Fibroblast of mammary gland (primary cell): Measurements from ENCODE around the gene PCBD2.
"Not testable (repeated sequence)": the region's sequence is repeated elsewhere in the genome, so short reads cannot be mapped to it uniquely, and the experiment has no call there.

Experiments
- DNase-seq: peaks from one replicate; pipeline ENCODE4 v3.0.0-alpha.2; 2010; ENCODE audit warnings: low read depth
- H3K4me3 ChIP-seq: 2 replicates; pipeline ENCODE4 v1.5.1; 2011; ENCODE audit warnings: low read depth, mild to moderate bottlenecking, low read length, moderate library complexity; ENCODE audit not compliant: control insufficient read depth
- TF ChIP-seq, protein P1 (sequence below): conservative IDR thresholded peaks from 2 replicates; pipeline ENCODE4 v1.5.1; 2011; ENCODE audit warnings: low read depth, low read length, inconsistent platforms; ENCODE audit not compliant: control insufficient read depth, insufficient read depth

PCBD2 gene

DNA sequence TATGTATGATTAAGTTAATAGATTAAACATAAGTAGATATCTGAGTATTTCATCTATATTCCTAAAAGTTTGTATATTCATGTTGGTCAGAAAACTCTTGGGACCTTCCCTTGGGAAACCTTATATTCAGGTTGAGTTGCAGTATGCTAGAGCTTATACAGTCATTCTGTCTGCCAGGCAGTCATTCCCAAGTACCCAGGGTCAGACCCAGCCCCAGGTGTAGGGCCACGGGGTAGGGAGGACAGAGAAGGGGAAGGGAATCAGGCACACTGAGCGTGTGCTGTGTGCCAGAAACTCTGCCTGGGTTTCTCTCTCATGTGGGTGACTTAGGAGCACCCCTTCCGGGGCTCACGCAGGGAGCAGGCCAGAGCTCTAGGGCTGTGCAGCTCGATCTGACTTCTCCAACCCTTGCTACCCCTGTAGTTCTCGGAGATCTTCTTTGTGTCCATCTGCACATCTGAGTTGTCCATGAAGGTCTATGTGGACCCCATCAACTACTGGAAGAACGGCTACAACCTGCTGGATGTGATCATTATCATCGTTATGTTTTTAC lies 91.0 kb downstream of the PCBD2 start:
- no peak overlapping the region for H3K4me3 ChIP-seq
- TF ChIP-seq, protein P1, sequence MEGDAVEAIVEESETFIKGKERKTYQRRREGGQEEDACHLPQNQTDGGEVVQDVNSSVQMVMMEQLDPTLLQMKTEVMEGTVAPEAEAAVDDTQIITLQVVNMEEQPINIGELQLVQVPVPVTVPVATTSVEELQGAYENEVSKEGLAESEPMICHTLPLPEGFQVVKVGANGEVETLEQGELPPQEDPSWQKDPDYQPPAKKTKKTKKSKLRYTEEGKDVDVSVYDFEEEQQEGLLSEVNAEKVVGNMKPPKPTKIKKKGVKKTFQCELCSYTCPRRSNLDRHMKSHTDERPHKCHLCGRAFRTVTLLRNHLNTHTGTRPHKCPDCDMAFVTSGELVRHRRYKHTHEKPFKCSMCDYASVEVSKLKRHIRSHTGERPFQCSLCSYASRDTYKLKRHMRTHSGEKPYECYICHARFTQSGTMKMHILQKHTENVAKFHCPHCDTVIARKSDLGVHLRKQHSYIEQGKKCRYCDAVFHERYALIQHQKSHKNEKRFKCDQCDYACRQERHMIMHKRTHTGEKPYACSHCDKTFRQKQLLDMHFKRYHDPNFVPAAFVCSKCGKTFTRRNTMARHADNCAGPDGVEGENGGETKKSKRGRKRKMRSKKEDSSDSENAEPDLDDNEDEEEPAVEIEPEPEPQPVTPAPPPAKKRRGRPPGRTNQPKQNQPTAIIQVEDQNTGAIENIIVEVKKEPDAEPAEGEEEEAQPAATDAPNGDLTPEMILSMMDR, result no peak
- DNase-seq, result no peak

DNA sequence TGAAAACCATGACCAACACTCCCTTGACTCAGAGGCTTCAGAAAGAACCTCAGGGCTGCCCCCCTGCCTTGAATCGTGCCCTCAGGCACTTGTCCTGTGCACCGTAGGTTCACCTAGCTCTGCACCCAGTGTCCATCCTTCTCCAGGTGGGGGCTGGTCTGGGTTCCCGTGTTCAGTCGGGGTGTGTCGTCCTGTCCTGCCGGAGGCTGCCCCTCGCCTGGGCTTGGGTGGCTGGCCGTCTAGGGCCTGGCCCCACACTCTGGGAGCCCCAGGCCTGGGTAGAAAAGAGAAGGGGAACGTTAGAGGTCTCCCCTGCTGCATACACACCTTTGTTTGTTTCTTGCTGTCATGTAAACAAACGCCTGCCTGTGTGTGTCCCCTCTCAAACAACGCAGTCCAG lies 92.1 kb downstream of the PCBD2 start:
- TF ChIP-seq, protein P1, result no peak
- no peak overlapping the region for H3K4me3 ChIP-seq
- DNase-seq, result no peak

DNA sequence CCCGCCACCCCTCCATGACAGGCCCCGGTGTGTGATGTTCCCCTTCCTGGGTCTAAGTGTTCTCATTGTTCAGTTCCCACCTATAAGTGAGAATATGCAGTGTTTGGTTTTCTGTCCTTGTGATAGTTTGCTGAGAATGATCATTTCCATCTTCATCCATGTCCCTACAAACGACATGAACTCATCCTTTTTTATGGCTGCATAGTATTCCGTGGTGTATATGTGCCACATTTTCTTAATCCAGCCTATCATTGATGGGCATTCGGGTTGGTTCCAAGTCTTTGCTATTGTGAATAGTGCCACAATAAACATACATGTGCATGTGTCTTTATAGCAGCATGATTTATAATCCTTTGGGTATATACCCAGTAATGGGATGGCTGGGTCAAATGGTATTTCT lies 93.1 kb downstream of the PCBD2 start:
- DNase-seq, H3K4me3 ChIP-seq: not testable (repeated sequence)

DNA sequence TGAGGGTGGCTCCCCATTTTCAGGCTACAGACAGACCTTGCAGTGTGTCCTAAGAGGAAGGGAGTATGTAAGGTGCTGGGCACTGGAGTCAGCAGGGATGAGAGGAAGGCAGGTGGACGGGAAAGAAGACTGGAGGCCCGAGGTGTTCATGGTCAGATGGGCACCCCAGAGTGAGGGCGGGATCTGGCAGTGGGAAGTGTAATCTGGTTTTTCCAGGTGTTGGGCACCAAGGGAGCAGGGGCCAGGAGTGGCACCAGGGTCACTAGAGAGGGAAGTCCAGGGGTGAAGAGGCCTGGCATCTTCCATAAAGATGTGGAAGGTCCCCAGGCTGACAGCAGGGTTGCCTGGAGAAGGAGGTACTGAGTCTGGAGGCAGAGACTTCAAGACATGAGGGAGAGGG lies 99.4 kb downstream of the PCBD2 start:
- no peak overlapping the region for H3K4me3 ChIP-seq
- DNase-seq, result no peak
- TF ChIP-seq, protein P1, result no peak

DNA sequence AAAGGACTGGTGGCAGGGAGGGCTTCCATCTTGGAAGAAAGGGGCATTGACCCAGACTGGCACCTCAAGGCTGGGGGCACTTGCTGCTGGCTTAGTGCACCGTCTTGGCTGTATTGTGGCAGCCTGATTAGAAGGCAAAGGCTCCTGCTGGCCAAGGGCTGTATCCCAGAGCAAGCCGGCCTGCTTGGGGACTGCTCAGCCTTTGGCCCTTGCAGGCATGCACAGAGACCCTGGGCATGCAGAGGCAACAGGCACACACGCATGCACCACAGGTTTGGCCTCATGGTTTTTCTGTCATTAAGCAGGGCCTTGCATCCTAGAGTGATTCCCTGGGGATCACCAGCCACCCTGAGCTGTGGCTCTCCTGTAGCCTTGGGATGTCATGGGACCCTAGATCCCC lies 100.1 kb downstream of the PCBD2 start:
- TF ChIP-seq, protein P1, result no peak
- DNase-seq, result no peak
- H3K4me3 ChIP-seq, result no peak overlapping the region

DNA sequence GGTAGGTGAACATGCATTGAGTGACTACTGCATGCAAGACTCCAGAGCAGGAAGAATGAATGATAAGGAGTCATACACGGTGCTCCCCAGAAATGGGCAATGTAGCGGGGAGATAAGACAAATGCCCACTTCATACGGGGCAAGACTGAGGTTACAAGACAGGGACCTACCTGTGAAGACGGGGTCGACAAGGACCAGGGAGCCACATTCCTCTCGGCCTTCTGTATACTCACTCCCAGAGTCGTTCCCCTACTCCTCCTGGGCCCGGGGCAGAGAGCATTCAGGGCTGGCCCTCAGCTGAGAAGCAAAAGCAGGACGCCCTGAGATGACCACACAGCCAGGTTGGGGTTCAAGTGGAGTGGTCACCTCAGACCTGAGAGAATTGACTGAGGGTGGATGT lies 102.4 kb downstream of the PCBD2 start:
- TF ChIP-seq, protein P1, result no peak
- H3K4me3 ChIP-seq, result no peak overlapping the region

DNA sequence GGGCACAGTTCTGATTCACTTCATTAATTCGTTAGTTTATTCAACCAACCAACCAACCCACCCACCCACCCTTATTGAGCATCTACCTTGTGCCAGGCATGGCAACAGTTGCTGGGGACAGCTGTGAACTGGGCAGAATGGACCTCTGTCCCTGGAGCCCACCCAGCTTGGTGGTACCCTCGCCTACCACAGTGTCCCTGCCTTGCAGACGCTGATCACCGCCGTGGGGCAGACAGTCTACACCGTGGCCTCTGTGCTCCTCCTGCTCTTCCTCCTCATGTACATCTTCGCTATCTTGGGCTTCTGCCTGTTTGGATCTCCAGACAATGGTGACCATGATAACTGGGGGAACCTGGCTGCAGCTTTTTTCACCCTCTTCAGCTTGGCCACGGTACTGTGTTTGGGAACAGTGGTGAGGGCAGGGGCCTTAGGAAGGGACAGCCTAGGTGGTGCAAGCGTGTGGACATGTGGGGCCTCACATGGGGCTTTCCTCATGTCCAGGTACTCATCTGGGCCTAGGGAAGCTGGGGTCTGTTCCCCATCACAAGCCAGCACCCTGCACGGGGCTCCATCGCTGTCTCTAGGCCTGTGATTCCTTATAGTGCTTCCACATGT lies 102.9 kb downstream of the PCBD2 start:
- no peak overlapping the region for H3K4me3 ChIP-seq
- DNase-seq, result no peak
- TF ChIP-seq, protein P1, result no peak

More for the DNA sequence above, 102.4 kb downstream of the PCBD2 start:
- DNase-seq, result no peak
